Testis (tissue), 3 donors: ENCODE results near the gene IQCH. TPM values are rescaled to one million over a fixed set of nuclear protein-coding genes. Genes with fewer than 3 reads are reported as not detected.
"Not testable (repeated sequence)": the region's sequence is repeated elsewhere in the genome, so short reads cannot be mapped to it uniquely, and the experiment has no call there.

Experiments used
- DNase-seq: peaks from one replicate; pipeline ENCODE4 v3.0.0-alpha.2; 2019
- H3K27ac ChIP-seq, 2 donors: fragments of 200-600 bp; sonication (generic); one replicate each; pipeline ENCODE4 v1.5.1; 2019
- H3K27me3 ChIP-seq: fragments of 200-600 bp; sonication (generic); one replicate; pipeline ENCODE4 v1.5.1; 2019
- H3K36me3 ChIP-seq: fragments of 200-600 bp; sonication (generic); one replicate; pipeline ENCODE4 v1.5.1; 2017; ENCODE audit warnings: low read depth; ENCODE audit errors: missing control alignments
- H3K4me1 ChIP-seq: fragments of 200-600 bp; sonication (generic); one replicate; pipeline ENCODE4 v1.5.1; 2019
- H3K4me3 ChIP-seq, 2 donors: fragments of 200-600 bp; sonication (generic); one replicate each; pipeline ENCODE4 v1.5.1; 2017 to 2019
- H3K9me3 ChIP-seq: fragments of 200-600 bp; sonication (generic); one replicate; pipeline ENCODE4 v1.5.1; 2017
- POLR2A ChIP-seq: fragments of 450-650 bp; IDR thresholded peaks from one replicate; pipeline ENCODE4 v1.6.1; 2017; ENCODE audit warnings: antibody characterized with exemption, mild to moderate bottlenecking, moderate library complexity
- WGBS, 2 donors: methylation state at CpG; one replicate each; pipeline ENCODE4 v1.1.5; 2018; 5-methylcytosine and 5-hydroxymethylcytosine counted together
- intact Hi-C: fragments of 100-400 bp; cut with DNase I; formaldehyde crosslinking; loops from one replicate; pipeline ENCODE4 v1.15.1; 2023; ENCODE audit warnings: low total_unique reads
- polyA plus RNA-seq: library from polyadenylated mRNA; stranded (reverse); fragments of 350-450 nt; fragmentation: Illumina TruSeq; extraction: RNeasy Lipid Tissue Mini Kit (QIAGEN cat#74804); gene quantifications from one replicate; pipeline ENCODE4 v1.2.3, GENCODE V29; 2014; ENCODE audit warnings: low read depth, low replicate concordance; ENCODE audit not compliant: insufficient read depth
- total RNA-seq, 2 donors: library from RNA; depleted of rRNA; stranded (reverse); fragments of >200 nt; gene quantifications; one replicate each; pipeline ENCODE4 v1.2.3, GENCODE V29; 2016
- TF ChIP-seq, protein P1 (sequence below), 3 experiments: fragments of 450-650 bp in 2 of 3; fragments of 200-600 bp in 1 of 3; sonication (generic) in 1 of 3; IDR thresholded peaks; one replicate each; pipeline ENCODE4 v1.5.1; 2016 to 2019; ENCODE audit warnings: antibody characterized with exemption in 3 of 3, mild to moderate bottlenecking in 2 of 3, moderate library complexity in 1 of 3

Gene IQCH
- total and polyA plus RNA-seq, 3 donors from 2014 or later = 23.5 to 42.2 (median 31.9) TPM

DNA sequence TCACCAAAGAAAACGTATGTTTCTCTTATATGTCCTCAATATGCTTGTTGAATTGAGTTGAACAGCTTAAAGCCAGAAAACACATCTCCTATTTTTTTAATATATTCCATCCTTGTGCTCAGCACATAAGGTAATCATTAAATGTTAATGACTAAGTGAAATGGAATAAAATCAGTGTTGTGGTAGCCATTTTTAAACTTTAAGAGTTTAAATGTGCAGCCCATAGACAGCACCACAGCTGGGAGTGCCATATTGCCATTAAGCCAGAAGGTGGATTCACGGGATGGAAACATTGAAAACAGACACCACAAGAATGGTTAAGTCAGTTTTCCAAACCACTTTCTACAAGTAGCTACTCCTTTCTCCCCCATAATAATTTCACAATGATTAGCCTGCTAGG lies 189.5 kb downstream of the IQCH start:
- intact Hi-C loops = no loop called here
- H3K4me1 ChIP-seq = no peaks in the 10 kb centered on the region
- H3K4me3 ChIP-seq = no peak overlapping the region
- no peak for DNase-seq
- H3K27me3 ChIP-seq = no peaks in the 10 kb centered on the region
- WGBS, 2 donors = 80 to 84% methylated on average over 2 of the region's 2 CpGs
- H3K9me3 ChIP-seq = no peaks in the 10 kb centered on the region
- no peak overlapping the region for H3K27ac ChIP-seq
- TF ChIP-seq, protein P1, sequence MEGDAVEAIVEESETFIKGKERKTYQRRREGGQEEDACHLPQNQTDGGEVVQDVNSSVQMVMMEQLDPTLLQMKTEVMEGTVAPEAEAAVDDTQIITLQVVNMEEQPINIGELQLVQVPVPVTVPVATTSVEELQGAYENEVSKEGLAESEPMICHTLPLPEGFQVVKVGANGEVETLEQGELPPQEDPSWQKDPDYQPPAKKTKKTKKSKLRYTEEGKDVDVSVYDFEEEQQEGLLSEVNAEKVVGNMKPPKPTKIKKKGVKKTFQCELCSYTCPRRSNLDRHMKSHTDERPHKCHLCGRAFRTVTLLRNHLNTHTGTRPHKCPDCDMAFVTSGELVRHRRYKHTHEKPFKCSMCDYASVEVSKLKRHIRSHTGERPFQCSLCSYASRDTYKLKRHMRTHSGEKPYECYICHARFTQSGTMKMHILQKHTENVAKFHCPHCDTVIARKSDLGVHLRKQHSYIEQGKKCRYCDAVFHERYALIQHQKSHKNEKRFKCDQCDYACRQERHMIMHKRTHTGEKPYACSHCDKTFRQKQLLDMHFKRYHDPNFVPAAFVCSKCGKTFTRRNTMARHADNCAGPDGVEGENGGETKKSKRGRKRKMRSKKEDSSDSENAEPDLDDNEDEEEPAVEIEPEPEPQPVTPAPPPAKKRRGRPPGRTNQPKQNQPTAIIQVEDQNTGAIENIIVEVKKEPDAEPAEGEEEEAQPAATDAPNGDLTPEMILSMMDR (IDR thresholded peaks at IDR 0.05) = no peak
- no peak for TF ChIP-seq POLR2A
- H3K36me3 ChIP-seq = no peaks in the 10 kb centered on the region

DNA sequence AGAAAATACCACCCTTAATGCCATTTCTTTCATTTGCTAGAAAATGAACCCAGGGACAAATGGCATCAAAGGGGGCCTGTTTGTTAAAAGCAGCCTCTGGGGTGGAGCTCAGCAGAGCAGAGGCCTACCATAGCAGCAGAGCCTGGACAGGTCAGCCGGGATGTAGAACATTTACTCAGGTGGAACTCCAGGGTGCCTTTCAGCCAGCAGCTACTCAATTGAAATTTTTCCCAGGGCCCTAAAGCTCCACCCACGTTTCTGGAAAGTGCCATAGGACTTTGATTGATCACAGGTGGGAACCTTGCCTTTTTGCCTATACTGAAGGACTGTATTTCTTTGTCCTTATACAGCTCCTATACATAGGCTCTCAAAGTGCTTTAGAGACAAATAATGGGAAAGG lies 191.9 kb downstream of the IQCH start:
- no peak for TF ChIP-seq POLR2A
- TF ChIP-seq, protein P1 (IDR thresholded peaks at IDR 0.05) = no peak
- Histone ChIP-seq H3K27ac (no peak overlapping the region), H3K9me3 (no peaks in the 10 kb centered on the region), H3K4me3 (no peak overlapping the region), H3K36me3 (no peaks in the 10 kb centered on the region), H3K27me3 (no peaks in the 10 kb centered on the region), H3K4me1 (no peaks in the 10 kb centered on the region)
- WGBS, 2 donors = 59 to 70% methylated on average over 2 of the region's 2 CpGs
- intact Hi-C loops = no loop called here
- DNase-seq = no peak

GRCh38 chr15:67448372-67448771 lies 193.8 kb downstream of the IQCH start:
- H3K36me3 ChIP-seq, H3K27me3 ChIP-seq, H3K4me3 ChIP-seq, DNase-seq, H3K9me3 ChIP-seq, H3K27ac ChIP-seq, H3K4me1 ChIP-seq, intact Hi-C loops: not testable (repeated sequence)
- WGBS, 2 donors = 95 to 97% methylated on average over 4 to 5 of the region's 5 CpGs

DNA sequence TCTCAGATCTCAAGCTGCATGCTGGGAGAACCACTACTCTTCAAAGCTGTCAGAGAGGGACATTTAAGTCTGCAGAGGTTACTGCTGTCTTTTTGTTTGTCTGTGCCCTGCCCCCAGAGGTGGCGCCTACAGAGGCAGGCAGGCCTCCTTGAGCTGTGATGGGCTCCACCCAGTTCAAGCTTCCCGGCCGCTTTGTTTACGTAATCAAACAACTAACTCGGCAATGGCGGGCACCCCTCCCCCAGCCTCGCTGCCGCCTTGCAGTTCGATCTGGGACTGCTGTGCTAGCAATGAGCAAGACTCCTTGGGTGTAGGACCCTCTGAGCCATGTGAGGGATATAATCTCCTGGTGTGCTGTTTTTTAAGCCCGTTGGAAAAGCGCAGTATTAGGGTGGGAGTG lies 199.1 kb downstream of the IQCH start:
- H3K36me3 ChIP-seq, H3K9me3 ChIP-seq, H3K27ac ChIP-seq, H3K4me3 ChIP-seq, H3K4me1 ChIP-seq, H3K27me3 ChIP-seq, DNase-seq: not testable (repeated sequence)
- intact Hi-C loops = loop anchor here (10.0 kb wide), 1 partner anchor 381 kb away; no protein-coding TSS in a partner anchor
- WGBS, 2 donors = 92 to 98% methylated on average over 8 to 11 of the region's 11 CpGs

GRCh38 chr15:67456677-67457529 lies 202.3 kb downstream of the IQCH start:
- Histone ChIP-seq H3K4me3 (no peak overlapping the region), H3K9me3 (no peaks in the 10 kb centered on the region), H3K27ac (no peak overlapping the region), H3K27me3 (no peaks in the 10 kb centered on the region), H3K4me1 (no peaks in the 10 kb centered on the region), H3K36me3 (no peaks in the 10 kb centered on the region)
- peak; percentile 89 for DNase-seq
- intact Hi-C loops = loop anchor here (10.0 kb wide), 1 partner anchor 378 kb away; no protein-coding TSS in a partner anchor
- TF ChIP-seq POLR2A = no peak
- TF ChIP-seq, protein P1 (IDR thresholded peaks at IDR 0.05) = peak; percentile 46 to 76 (median 66)
- 36 to 52% methylated on average over 8 of the region's 8 CpGs for WGBS, 2 donors
